ENCODE measurements around the gene RAG1.

GRCh38 chr11:36596880-36597279 lies 29.1 kb downstream of the RAG1 start:
- no peak for TF ChIP-seq CTCF (IDR thresholded peaks at IDR 0.05; ENCODE audit: low read depth, low read length)
- no peak for TF ChIP-seq EZH2phosphoT487 (IDR thresholded peaks at IDR 0.05; ENCODE audit: low read depth)

Data from OCI-LY3 (cell line).